Measurements from ENCODE around the gene ADH1B.
"Not testable (repeated sequence)": the region's sequence is repeated elsewhere in the genome, so short reads cannot be mapped to it uniquely, and the experiment has no call there.

DNA sequence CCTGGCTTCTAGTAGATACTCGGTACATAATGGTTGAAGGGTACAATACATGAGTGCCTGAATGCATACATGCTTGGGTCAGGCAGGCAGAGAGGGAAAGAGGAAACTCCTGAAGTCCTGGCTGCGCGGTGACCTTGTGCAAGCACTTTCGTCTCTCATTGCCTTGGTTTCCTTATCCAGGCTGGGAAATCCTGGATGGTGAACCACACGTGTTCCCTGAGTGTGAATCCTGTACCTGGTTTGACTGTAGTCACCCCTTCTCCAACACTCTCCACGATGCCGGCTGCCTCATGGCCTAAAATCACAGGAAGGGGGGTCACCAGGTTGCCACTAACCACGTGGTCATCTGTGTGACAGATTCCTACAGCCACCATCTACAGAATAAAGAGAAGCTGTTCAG is 3.4 kb downstream of the ADH1B start:
- TF ChIP-seq CTCF (IDR thresholded peaks at IDR 0.05); ZFX (IDR thresholded peaks at IDR 0.05; ENCODE audit: borderline replicate concordance): not testable (repeated sequence)
